Measurements from ENCODE around the gene PLB1. TPM values are rescaled to one million over a fixed set of nuclear protein-coding genes. Genes with fewer than 3 reads are reported as not detected.

The PLB1 gene
- polyA plus RNA-seq, 1 experiment: 0.38 TPM

DNA sequence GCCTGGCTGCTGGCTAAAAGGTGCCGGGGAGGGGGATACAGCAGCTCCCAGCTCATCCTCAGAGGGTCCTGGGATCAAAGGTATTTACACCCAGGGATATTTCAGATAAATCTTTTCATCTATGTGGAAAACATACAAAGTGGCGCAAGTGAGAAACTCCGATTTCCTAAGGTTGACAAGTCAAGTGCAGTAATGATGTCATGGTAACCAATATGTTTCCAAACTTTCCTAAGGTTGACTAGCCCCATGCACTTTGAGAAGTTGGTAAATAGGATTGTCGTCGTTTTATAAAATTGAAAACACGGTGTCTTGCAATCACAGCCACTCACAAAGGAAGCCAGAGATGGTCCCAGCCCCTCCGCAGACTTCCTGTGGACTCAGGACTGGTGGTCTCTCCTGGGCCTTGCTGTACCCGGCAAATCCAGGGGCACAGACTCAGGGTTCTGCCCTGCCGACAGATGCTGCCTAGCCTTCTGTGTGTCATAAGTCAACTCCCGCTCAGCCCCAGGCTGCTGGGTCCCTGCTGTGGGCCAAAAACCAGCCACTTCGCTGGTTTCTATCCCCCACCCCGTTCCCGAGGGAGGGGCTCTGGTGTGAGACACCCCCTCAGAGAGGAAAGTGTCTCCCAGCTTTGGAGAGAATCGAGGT is 144.5 kb downstream of the PLB1 start:
- H3K36me3 ChIP-seq (ENCODE audit: control insufficient read depth, insufficient read depth, low read length): no peaks in the 10 kb centered on the region
- ChIA-PET CTCF (no interaction called here), POLR2A (no interaction called here)
- no peak overlapping the region for H3K4me3 ChIP-seq (ENCODE audit: low read depth, low read length)
- H3K27me3 ChIP-seq (ENCODE audit: control insufficient read depth, insufficient read depth, low read length): no peaks in the 10 kb centered on the region; the same call in 1 of the 2 replicates
- TF ChIP-seq, protein P1, sequence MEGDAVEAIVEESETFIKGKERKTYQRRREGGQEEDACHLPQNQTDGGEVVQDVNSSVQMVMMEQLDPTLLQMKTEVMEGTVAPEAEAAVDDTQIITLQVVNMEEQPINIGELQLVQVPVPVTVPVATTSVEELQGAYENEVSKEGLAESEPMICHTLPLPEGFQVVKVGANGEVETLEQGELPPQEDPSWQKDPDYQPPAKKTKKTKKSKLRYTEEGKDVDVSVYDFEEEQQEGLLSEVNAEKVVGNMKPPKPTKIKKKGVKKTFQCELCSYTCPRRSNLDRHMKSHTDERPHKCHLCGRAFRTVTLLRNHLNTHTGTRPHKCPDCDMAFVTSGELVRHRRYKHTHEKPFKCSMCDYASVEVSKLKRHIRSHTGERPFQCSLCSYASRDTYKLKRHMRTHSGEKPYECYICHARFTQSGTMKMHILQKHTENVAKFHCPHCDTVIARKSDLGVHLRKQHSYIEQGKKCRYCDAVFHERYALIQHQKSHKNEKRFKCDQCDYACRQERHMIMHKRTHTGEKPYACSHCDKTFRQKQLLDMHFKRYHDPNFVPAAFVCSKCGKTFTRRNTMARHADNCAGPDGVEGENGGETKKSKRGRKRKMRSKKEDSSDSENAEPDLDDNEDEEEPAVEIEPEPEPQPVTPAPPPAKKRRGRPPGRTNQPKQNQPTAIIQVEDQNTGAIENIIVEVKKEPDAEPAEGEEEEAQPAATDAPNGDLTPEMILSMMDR (IDR thresholded peaks at IDR 0.05; ENCODE audit: insufficient read depth, low read depth, low read length): no peak
- DNase-seq (ENCODE audit: low read depth): no peak

DNA sequence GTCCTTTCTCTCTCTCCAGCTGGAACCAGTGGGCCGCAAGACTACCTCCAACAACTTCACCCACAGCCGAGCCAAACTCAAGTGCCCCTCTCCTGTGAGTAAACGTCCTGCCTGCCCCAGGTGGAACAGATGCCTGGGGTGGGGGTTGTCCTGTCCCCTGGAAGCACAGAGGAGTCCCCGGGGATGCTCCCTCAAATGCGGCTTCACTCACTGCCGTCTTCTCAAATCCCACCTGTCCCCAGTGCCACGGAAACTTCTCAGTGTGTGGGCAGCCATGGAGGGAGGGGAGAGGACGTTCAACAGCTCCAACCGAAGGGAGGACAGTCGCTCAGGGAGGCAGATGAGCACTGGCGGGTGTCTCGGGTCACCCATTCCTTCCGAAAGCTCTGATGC is 145.0 kb downstream of the PLB1 start:
- Histone ChIP-seq H3K4me3 (ENCODE audit: low read depth, low read length) (no peak overlapping the region), H3K27me3 (ENCODE audit: control insufficient read depth, insufficient read depth, low read length) (no peaks in the 10 kb centered on the region; the same call in 1 of the 2 replicates), H3K36me3 (ENCODE audit: control insufficient read depth, insufficient read depth, low read length) (no peaks in the 10 kb centered on the region)
- ChIA-PET CTCF (no interaction called here), POLR2A (no interaction called here)
- TF ChIP-seq, protein P1 (IDR thresholded peaks at IDR 0.05; ENCODE audit: insufficient read depth, low read depth, low read length): no peak
- DNase-seq (ENCODE audit: low read depth): no peak

DNA sequence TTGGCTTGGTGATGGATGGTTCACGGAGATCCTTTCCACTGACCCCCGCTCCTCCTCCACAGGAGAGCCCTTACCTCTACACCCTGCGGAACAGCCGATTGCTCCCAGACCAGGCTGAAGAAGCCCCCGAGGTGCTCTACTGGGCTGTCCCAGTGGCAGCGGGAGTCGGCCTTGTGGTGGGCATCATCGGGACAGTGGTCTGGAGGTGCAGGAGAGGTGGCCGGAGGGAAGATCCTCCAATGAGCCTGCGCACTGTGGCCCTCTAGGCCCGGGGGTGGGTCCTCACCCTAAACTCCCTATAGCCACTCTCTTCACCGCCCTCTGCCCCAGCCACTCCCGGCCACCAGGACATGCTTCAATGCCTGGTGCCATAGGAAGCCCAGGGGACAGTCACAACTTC is 146.9 kb downstream of the PLB1 start:
- H3K36me3 ChIP-seq (ENCODE audit: control insufficient read depth, insufficient read depth, low read length): no peaks in the 10 kb centered on the region
- TF ChIP-seq, protein P1 (IDR thresholded peaks at IDR 0.05; ENCODE audit: insufficient read depth, low read depth, low read length): no peak
- no peak for DNase-seq (ENCODE audit: low read depth)
- POLR2A ChIA-PET: no interaction called here
- CTCF ChIA-PET: no interaction called here
- H3K27me3 ChIP-seq (ENCODE audit: control insufficient read depth, insufficient read depth, low read length): no peaks in the 10 kb centered on the region; the same call in 1 of the 2 replicates
- no peak overlapping the region for H3K4me3 ChIP-seq (ENCODE audit: low read depth, low read length)

DNA sequence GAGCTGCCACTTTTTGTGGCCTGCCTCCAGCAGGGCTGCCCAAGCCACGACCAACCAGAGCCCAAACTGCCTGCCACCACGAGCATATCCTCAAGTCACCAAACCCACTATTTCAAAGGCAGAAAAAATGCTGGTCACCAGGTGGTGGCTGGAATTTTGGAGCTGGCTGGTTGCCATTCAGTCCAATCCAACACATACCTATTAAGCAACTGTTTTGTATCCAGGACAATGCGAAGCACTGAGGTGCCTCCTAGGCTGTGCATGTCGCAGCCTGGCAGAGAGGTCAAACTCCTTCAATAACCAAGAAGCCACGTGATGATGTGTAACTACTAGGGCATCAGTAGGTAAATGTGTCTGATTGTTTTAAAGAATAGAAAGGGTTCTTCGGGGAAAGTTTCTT is 147.5 kb downstream of the PLB1 start:
- TF ChIP-seq, protein P1 (IDR thresholded peaks at IDR 0.05; ENCODE audit: insufficient read depth, low read depth, low read length): no peak
- H3K4me3 ChIP-seq (ENCODE audit: low read depth, low read length): no peak overlapping the region
- H3K36me3 ChIP-seq (ENCODE audit: control insufficient read depth, insufficient read depth, low read length): no peaks in the 10 kb centered on the region
- ChIA-PET CTCF (no interaction called here), POLR2A (no interaction called here)
- H3K27me3 ChIP-seq (ENCODE audit: control insufficient read depth, insufficient read depth, low read length): no peaks in the 10 kb centered on the region; the same call in 1 of the 2 replicates
- no peak for DNase-seq (ENCODE audit: low read depth)

DNA sequence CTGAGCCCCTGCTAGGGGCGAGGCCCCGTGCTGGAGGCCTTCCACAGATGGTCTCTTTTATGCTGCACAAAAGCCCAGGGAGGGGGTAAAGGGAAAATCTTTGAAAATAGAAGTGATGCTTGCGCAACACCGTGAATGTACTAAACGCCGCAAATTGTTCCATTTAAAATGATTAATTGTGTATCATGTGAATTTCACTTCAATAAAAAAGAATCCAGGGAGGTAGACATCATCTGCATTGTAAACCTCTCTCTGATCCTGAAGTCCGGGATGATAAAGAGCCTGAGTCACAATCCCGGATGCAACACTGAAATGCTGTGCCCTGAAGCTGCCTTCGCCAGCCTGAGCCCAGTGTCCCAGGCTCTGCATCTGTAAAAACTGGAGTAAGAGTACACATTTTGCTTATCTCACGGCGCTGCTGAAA is 148.1 kb downstream of the PLB1 start:
- Histone ChIP-seq H3K27me3 (ENCODE audit: control insufficient read depth, insufficient read depth, low read length) (no peaks in the 10 kb centered on the region; the same call in 1 of the 2 replicates), H3K36me3 (ENCODE audit: control insufficient read depth, insufficient read depth, low read length) (no peaks in the 10 kb centered on the region), H3K4me3 (ENCODE audit: low read depth, low read length) (no peak overlapping the region)
- peak; percentile 71 for DNase-seq (ENCODE audit: low read depth)
- TF ChIP-seq, protein P1 (IDR thresholded peaks at IDR 0.05; ENCODE audit: insufficient read depth, low read depth, low read length): no peak
- ChIA-PET CTCF (interaction anchor here (1.0 kb wide), 1 partner anchor 14 kb away, joined by 3 read pairs; no protein-coding TSS in a partner anchor), POLR2A (no interaction called here)
